HG02981 (cell line): ENCODE measurements around the gene TOR4A.
"Not testable (repeated sequence)": the region's sequence is repeated elsewhere in the genome, so short reads cannot be mapped to it uniquely, and the experiment has no call there.

Experiments used
- ATAC-seq: cut with Tn5 transposase; IDR thresholded peaks from one replicate; pipeline ENCODE4 v1.9.1; 2021; ENCODE audit warnings: mild to moderate bottlenecking, moderate library complexity; ENCODE audit not compliant: unreplicated experiment

The TOR4A gene

GRCh38 chr9:137315581-137316011 lies 38.1 kb downstream of the TOR4A start:
- no peak for ATAC-seq

GRCh38 chr9:137316012-137316981 lies 38.8 kb downstream of the TOR4A start:
- ATAC-seq, result no peak

GRCh38 chr9:137317021-137317717 lies 39.6 kb downstream of the TOR4A start:
- no peak for ATAC-seq

GRCh38 chr9:137317718-137318511 lies 40.4 kb downstream of the TOR4A start:
- no peak for ATAC-seq

GRCh38 chr9:137318602-137319001 lies 41.1 kb downstream of the TOR4A start:
- no peak for ATAC-seq

- ATAC-seq, result no peak
Observed at GRCh38 chr9:137319011-137319738, 41.6 kb downstream of the TOR4A start.

- ATAC-seq, result no peak
Observed at GRCh38 chr9:137319739-137320551, 42.4 kb downstream of the TOR4A start.

GRCh38 chr9:137320555-137321384 lies 43.2 kb downstream of the TOR4A start:
- no peak for ATAC-seq

- no peak for ATAC-seq
Observed at GRCh38 chr9:137321726-137322361, 44.3 kb downstream of the TOR4A start.

- ATAC-seq, result no peak
Observed at GRCh38 chr9:137323531-137324331, 46.2 kb downstream of the TOR4A start.

- ATAC-seq, result no peak
Observed at GRCh38 chr9:137325124-137325523, 47.6 kb downstream of the TOR4A start.

GRCh38 chr9:137325799-137326198 lies 48.3 kb downstream of the TOR4A start:
- no peak for ATAC-seq

- no peak for ATAC-seq
Observed at GRCh38 chr9:137326445-137327065, 49.0 kb downstream of the TOR4A start.

- ATAC-seq, result not testable (repeated sequence)
Observed at GRCh38 chr9:137327641-137328550, 50.4 kb downstream of the TOR4A start.

GRCh38 chr9:137329590-137329989 lies 52.1 kb downstream of the TOR4A start:
- not testable (repeated sequence) for ATAC-seq

GRCh38 chr9:137330689-137331088 lies 53.2 kb downstream of the TOR4A start:
- no peak for ATAC-seq
